Kasumi-1 (cell line): ENCODE data around the gene KIAA0232.

Experiments used
- DNase-seq, 2 experiments: peaks; one replicate each; lab custom pipeline; 2025; lab: John Stamatoyannopoulos, UW

The KIAA0232 gene

GRCh38 chr4:6916587-6917460 lies 134.3 kb downstream of the KIAA0232 start:
- peak; percentile 58 to 68 for DNase-seq

DNA sequence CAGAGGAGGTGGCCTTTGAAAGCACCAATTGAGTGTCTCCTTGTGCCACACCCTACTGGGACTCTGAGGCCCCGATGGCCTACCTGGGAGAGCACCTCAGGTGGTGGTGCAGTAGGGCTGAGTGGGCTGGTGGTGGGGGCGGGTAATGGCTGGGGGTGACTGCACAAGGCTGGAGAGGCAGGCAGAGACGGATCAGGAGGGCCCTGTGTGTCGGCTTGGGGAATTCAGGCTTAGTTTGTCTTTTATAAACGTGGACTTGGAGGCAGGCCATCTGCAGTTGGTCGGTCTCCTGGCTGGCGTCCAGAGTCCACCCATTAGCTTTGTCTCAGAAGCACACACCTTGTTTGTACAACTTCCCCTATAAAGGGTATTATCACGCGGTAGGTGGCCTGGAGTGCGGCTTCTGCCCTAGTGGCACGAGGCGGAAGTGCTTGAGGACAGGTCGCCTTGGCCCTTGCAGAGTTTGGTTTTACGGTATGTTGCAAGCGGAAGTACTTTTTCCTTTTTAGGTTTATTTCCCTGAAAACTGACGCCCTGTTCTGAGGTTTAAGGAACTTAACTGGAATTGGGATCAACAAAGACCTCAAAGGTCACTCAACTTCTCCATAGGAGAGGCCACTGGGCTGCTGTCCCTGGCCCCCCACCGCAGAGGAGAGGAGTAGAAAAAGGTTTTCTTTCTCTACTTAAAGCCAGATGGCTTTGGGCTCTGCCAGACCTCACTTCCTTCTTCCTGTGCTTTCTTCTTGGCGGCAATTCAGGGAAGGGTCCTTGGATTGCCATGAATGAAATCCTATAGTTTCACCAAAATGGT lies 135.1 kb downstream of the KIAA0232 start:
- peak; percentile 92 to 95 for DNase-seq

DNA sequence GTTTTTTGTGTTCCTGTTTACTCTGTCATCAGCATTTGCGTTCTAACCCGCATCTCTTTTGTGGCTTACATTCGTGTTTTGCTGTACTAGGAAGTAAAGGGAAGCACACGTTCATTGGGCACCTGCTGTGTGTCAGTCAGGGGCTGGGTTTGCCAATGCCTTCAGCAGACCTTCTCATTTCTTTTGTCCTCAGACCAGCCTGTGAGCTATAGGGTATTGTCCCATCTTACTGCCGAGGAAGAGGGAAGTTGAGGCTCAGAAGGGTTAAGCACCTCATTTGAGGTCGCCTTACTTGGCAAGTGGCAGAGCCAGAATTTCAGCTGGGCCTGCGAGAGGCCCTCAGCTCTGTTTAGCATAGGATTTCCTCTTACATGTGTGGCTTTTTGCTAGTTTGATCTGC lies 135.8 kb downstream of the KIAA0232 start:
- DNase-seq = peak; percentile 57 to 60

- DNase-seq = no peak
Measured at GRCh38 chr4:6920171-6920570, 137.6 kb downstream of the KIAA0232 start.

DNA sequence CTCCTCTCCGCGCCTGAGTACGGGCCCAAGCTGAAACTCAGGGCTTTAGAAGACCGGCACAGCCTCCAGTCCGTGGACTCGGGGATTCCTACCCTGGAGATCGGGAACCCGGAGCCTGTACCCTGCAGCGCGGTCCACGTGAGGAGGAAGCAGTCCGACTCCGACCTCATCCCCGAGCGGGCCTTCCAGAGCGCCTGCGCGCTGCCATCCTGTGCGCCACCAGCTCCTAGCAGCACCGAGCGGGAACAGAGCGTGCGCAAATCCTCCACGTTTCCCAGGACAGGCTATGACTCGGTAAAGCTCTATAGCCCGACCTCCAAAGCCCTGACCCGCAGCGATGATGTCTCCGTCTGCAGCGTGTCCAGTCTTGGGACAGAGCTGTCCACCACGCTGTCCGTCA lies 141.0 kb downstream of the KIAA0232 start:
- no peak for DNase-seq

- DNase-seq = no peak
Measured at GRCh38 chr4:6924361-6924779, 141.8 kb downstream of the KIAA0232 start.

DNA sequence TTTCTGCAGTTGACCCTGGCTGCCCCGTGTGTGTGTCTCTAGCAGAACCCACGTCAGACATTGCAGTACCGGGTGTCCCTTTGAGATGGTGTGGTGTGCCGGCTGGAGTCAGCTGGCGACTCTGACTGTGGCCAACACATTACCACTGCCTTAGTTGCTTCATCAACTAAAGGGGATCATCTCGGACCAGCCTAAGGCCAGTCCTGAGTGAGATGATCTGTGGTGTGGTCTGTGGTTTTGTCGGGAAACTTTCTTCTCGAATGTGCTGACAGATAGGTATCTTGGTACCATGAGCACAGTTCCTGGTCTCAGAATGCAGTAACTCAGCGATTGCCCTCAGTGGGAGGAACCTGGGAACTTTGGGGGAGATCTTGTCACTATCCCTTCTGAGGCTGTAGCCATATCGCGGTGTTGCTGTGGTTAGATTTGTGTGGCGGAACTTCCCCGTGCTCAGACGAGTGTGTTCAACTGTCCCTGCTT lies 142.9 kb downstream of the KIAA0232 start:
- DNase-seq = peak; percentile 18 to 36

DNA sequence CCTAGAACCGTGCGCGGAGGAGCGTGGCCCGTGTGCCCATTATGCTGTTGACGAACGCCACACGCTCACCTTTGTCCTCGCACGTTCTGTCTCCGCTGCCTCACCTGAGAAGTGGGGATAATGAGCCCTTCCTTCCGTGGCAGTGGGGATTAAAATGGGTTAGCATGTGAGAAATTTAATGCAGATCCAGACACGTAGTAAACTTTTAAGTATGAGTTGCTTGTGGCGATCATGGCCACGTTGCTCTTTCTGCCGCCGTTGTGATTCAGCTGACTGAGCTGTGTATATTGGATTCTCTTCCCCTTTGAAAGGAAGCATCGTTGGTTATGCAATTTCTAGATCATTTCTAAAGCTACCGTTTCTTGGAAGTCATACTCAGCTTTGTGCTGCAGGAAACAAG lies 143.6 kb downstream of the KIAA0232 start:
- DNase-seq = peak; percentile 89 to 92

- peak; percentile 21 to 29 for DNase-seq
Measured at GRCh38 chr4:6926681-6927478, 144.4 kb downstream of the KIAA0232 start.

- no peak for DNase-seq
Measured at GRCh38 chr4:6928081-6928480, 145.6 kb downstream of the KIAA0232 start.

GRCh38 chr4:6929339-6929811 lies 146.8 kb downstream of the KIAA0232 start:
- DNase-seq = peak in 1 of 2 experiments; percentile 40

- DNase-seq = peak; percentile 44 to 49
Measured at GRCh38 chr4:6929812-6930464, 147.4 kb downstream of the KIAA0232 start.

DNA sequence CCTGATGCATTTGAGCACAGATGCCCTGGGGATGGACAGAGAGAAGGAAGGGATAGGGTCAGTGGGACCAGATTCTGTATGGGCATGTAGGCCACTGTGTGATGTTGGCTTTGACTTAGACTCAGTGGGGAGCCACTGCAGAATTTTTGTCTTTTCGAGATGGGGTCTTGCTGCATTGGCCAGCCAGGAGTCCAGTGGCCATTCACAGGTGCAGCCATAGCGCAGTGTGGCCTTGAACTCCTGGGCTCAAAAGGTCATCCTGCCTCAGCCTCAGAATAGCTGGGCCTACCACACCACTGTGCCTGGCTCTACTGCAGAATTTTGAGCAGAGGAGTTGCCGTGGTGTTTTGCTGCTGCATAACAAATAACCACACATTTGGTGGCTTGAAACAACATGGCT lies 149.9 kb downstream of the KIAA0232 start:
- no peak for DNase-seq

DNA sequence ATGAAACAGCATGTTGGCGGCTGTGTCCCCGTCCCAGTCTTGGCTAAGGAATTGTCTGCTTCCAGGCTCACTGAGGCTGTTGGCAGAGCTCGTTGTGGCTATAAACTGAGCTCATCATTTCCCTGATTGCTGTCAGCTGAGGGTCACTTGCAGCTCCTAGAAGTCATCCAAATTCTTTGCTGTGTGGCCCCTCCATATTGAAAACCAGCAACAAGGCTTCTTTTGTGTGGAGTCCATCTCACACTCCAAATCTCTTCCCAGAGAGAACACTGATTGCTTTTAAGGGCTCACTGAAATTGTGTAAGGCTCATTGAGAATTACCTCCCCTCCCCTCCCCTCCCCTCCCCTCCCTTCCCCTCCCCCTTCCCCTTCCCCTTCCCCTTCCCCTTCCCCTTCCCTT lies 150.4 kb downstream of the KIAA0232 start:
- DNase-seq = no peak
